ENCODE data around the gene NPB.

- TF ChIP-seq CTCF (IDR thresholded peaks at IDR 0.05; ENCODE audit: low read depth, low read length, missing input control) (no peak), TAF1 (conservative IDR thresholded peaks at IDR 0.05) (no peak)
Observed at GRCh38 chr17:81879121-81879520, 22.9 kb upstream of the NPB start.

Data from liver (tissue), 3 donors.